GM19240 (cell line): Measurements from ENCODE around the gene DNAJB6.

Experiments used
- DNase-seq: peaks from one replicate; pipeline ENCODE4 v3.0.0; 2011; ENCODE audit warnings: low spot score; ENCODE audit not compliant: insufficient read length

DNAJB6 gene

GRCh38 chr7:157408258-157409101 is 71.7 kb downstream of the DNAJB6 start:
- no peak for DNase-seq

- DNase-seq, result no peak
These were observed 72.4 kb downstream of the DNAJB6 start for GRCh38 chr7:157409149-157409752.

- DNase-seq, result no peak
These were observed 73.2 kb downstream of the DNAJB6 start for GRCh38 chr7:157409753-157410727.

- DNase-seq, result no peak
These were observed 74.2 kb downstream of the DNAJB6 start for GRCh38 chr7:157410831-157411556.

GRCh38 chr7:157411580-157411979 is 74.8 kb downstream of the DNAJB6 start:
- DNase-seq, result no peak

- DNase-seq, result no peak
These were observed 75.2 kb downstream of the DNAJB6 start for GRCh38 chr7:157412021-157412443.

- no peak for DNase-seq
These were observed 75.8 kb downstream of the DNAJB6 start for GRCh38 chr7:157412491-157413180.

- no peak for DNase-seq
These were observed 77.3 kb downstream of the DNAJB6 start for GRCh38 chr7:157413881-157414701.

GRCh38 chr7:157414702-157415096 is 77.9 kb downstream of the DNAJB6 start:
- no peak for DNase-seq

GRCh38 chr7:157415486-157415885 is 78.7 kb downstream of the DNAJB6 start:
- DNase-seq, result no peak

- DNase-seq, result no peak
These were observed 79.2 kb downstream of the DNAJB6 start for GRCh38 chr7:157416011-157416410.

- DNase-seq, result no peak
These were observed 81.6 kb downstream of the DNAJB6 start for GRCh38 chr7:157418204-157419034.

GRCh38 chr7:157419035-157419293 is 82.2 kb downstream of the DNAJB6 start:
- DNase-seq, result no peak

GRCh38 chr7:157422279-157422678 is 85.5 kb downstream of the DNAJB6 start:
- no peak for DNase-seq

- no peak for DNase-seq
These were observed 86.5 kb downstream of the DNAJB6 start for GRCh38 chr7:157423348-157423747.

GRCh38 chr7:157423886-157424565 is 87.2 kb downstream of the DNAJB6 start:
- no peak for DNase-seq

GRCh38 chr7:157425137-157425731 is 88.4 kb downstream of the DNAJB6 start:
- DNase-seq, result no peak

GRCh38 chr7:157425761-157426160 is 89.0 kb downstream of the DNAJB6 start:
- no peak for DNase-seq
